ENCODE data around the gene ITPR3. TPM values are rescaled to one million over a fixed set of nuclear protein-coding genes. Genes with fewer than 3 reads are reported as not detected.

Gene ITPR3
- polyA plus RNA-seq, 1 of the 3 experiments (the other 2 are of a cell fraction), result 8.1 TPM

- no peaks in the 10 kb centered on the region for H4K20me1 ChIP-seq (ENCODE audit: insufficient read depth)
- no peak overlapping the region for H3K9ac ChIP-seq
- no peak overlapping the region; the same call in 1 of the 2 replicates for H3K4me2 ChIP-seq
- CTCF ChIA-PET, result no interaction called here
- H3K36me3 ChIP-seq (replicated peaks in 1 of 2; ENCODE audit: control insufficient read depth in 1 of 2, insufficient read depth in 2 of 2, low read length in 1 of 2), result peaks cover 8 to 33% of the 10 kb centered on the region in 2 experiments
- no peaks in the 10 kb centered on the region for H3K9me3 ChIP-seq
- no peaks in the 10 kb centered on the region for H3K9me2 ChIP-seq
- H3K27me3 ChIP-seq (ENCODE audit: insufficient read depth), result no peaks in the 10 kb centered on the region
- WGBS (ENCODE audit: low lambda C conversion rate), result 77% methylated on average over 6 of the region's 6 CpGs
- H3K79me2 ChIP-seq (ENCODE audit: insufficient read depth), result peaks cover 25% of the 10 kb centered on the region
- TF ChIP-seq TEAD4 (IDR thresholded peaks at IDR 0.05; ENCODE audit: borderline replicate concordance, insufficient read depth), result no peak
- TF ChIP-seq, protein P1, sequence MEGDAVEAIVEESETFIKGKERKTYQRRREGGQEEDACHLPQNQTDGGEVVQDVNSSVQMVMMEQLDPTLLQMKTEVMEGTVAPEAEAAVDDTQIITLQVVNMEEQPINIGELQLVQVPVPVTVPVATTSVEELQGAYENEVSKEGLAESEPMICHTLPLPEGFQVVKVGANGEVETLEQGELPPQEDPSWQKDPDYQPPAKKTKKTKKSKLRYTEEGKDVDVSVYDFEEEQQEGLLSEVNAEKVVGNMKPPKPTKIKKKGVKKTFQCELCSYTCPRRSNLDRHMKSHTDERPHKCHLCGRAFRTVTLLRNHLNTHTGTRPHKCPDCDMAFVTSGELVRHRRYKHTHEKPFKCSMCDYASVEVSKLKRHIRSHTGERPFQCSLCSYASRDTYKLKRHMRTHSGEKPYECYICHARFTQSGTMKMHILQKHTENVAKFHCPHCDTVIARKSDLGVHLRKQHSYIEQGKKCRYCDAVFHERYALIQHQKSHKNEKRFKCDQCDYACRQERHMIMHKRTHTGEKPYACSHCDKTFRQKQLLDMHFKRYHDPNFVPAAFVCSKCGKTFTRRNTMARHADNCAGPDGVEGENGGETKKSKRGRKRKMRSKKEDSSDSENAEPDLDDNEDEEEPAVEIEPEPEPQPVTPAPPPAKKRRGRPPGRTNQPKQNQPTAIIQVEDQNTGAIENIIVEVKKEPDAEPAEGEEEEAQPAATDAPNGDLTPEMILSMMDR (IDR thresholded peaks at IDR 0.05), result no peak
- no peak for TF ChIP-seq RFX5 (IDR thresholded peaks at IDR 0.05; ENCODE audit: low read length)
- no peak for TF ChIP-seq RXRA (IDR thresholded peaks at IDR 0.05; ENCODE audit: borderline replicate concordance, low read depth)
- TF ChIP-seq SIN3A (IDR thresholded peaks at IDR 0.05; ENCODE audit: borderline replicate concordance, low read depth, low read length), result no peak
- no peak for TF ChIP-seq GABPA (IDR thresholded peaks at IDR 0.05; ENCODE audit: low read depth)
- TF ChIP-seq FOXJ3 (CRISPR knock-in tag; IDR thresholded peaks at IDR 0.05), result no peak
- no peak for TF ChIP-seq USF2 (IDR thresholded peaks at IDR 0.05; ENCODE audit: borderline replicate concordance, low read depth, low read length)
- TF ChIP-seq POLR2AphosphoS5 (IDR thresholded peaks at IDR 0.05; ENCODE audit: low read depth, low read length), result no peak
- no peak for TF ChIP-seq TCF12 (IDR thresholded peaks at IDR 0.05)
- H3K4me1 ChIP-seq (ENCODE audit: control insufficient read depth in 1 of 2, insufficient read depth in 2 of 2, low read depth in 1 of 2, low read length in 1 of 2), result peaks cover 0 to 10% of the 10 kb centered on the region in 2 experiments; a peak in 1 of 4 replicates
- DNase-seq, result no peak
- POLR2A ChIA-PET, result no interaction called here
- no peak overlapping the region for H2AFZ ChIP-seq (ENCODE audit: low read depth)
- H3F3A ChIP-seq (replicated peaks; ENCODE audit: insufficient read depth), result no peaks in the 10 kb centered on the region
- no peak overlapping the region for H3K4me3 ChIP-seq (ENCODE audit: low read depth in 2 of 2, low read length in 1 of 2)
- no peak overlapping the region for H3K27ac ChIP-seq (ENCODE audit: low read depth in 2 of 2, low read length in 1 of 2)
These were observed 43.4 kb upstream of the ITPR3 start for GRCh38 chr6:33577718-33578117.

- Histone ChIP-seq H2AFZ (ENCODE audit: low read depth) (no peak overlapping the region), H3K4me2 (peak overlapping the region; percentile 99), H3K4me3 (ENCODE audit: low read depth in 2 of 2, low read length in 1 of 2) (no peak overlapping the region), H3K79me2 (ENCODE audit: insufficient read depth) (peaks cover 25% of the 10 kb centered on the region), H3K9me3 (no peaks in the 10 kb centered on the region), H4K20me1 (ENCODE audit: insufficient read depth) (no peaks in the 10 kb centered on the region), H3K9me2 (no peaks in the 10 kb centered on the region), H3K27ac (ENCODE audit: low read depth in 2 of 2, low read length in 1 of 2) (no peak overlapping the region), H3F3A (replicated peaks; ENCODE audit: insufficient read depth) (no peaks in the 10 kb centered on the region), H3K36me3 (replicated peaks in 1 of 2; ENCODE audit: control insufficient read depth in 1 of 2, insufficient read depth in 2 of 2, low read length in 1 of 2) (peaks cover 8 to 33% of the 10 kb centered on the region in 2 experiments), H3K4me1 (ENCODE audit: control insufficient read depth in 1 of 2, insufficient read depth in 2 of 2, low read depth in 1 of 2, low read length in 1 of 2) (peaks cover 0 to 10% of the 10 kb centered on the region in 2 experiments; a peak in 1 of 4 replicates), H3K27me3 (ENCODE audit: insufficient read depth) (no peaks in the 10 kb centered on the region), H3K9ac (no peak overlapping the region)
- CTCF ChIA-PET, result interaction anchor here (1.2 to 2.4 kb wide), 3 partner anchors 9 to 166 kb away, joined by 3 to 11 read pairs (median 3); no protein-coding TSS in a partner anchor
- no peak for TF ChIP-seq GATA2 (CRISPR knock-in tag; IDR thresholded peaks at IDR 0.05)
- no peak for TF ChIP-seq TCF12 (IDR thresholded peaks at IDR 0.05)
- no peak for TF ChIP-seq ZBTB33 (IDR thresholded peaks at IDR 0.05; ENCODE audit: borderline replicate concordance, low read depth)
- no peak for TF ChIP-seq MXI1 (IDR thresholded peaks at IDR 0.05; ENCODE audit: low read depth, low read length)
- DNase-seq, result no peak
- WGBS (ENCODE audit: low lambda C conversion rate), result 99% methylated on average over 6 of the region's 7 CpGs
- POLR2A ChIA-PET, result no interaction called here
These were observed 43.0 kb upstream of the ITPR3 start for GRCh38 chr6:33578164-33578563.
